OCI-LY3 (cell line): Measurements from ENCODE around the gene ZSCAN5A.

Experiments
- H2AFZ ChIP-seq: fragments of 200-600, 300-600 bp; shearing (Covaris generic); 2 replicates; pipeline ENCODE4 v1.6.0; 2014; ENCODE audit warnings: antibody characterized with exemption, low read depth, low read length
- H3K27ac ChIP-seq: fragments of 200-600, 300-600 bp; sonication (generic); 2 replicates; pipeline ENCODE4 v1.5.1; 2014; ENCODE audit warnings: mild to moderate bottlenecking, low read length, moderate library complexity, mixed read lengths
- H3K27me3 ChIP-seq: fragments of 200-600, 300-600 bp; sonication (generic); 2 replicates; pipeline ENCODE4 v1.6.1; 2014; ENCODE audit warnings: low read depth, low read length, mixed read lengths
- H3K36me3 ChIP-seq: fragments of 200-600, 300-600 bp; sonication (generic); replicated peaks from 2 replicates; pipeline ENCODE3; 2014; ENCODE audit warnings: low read depth, low read length, mixed read lengths
- H3K4me1 ChIP-seq: fragments of 300-600, 200-600 bp; sonication (generic); 2 replicates; pipeline ENCODE4 v1.6.1; 2014; ENCODE audit warnings: low read length, mixed read lengths
- H3K4me2 ChIP-seq: fragments of 200-600, 300-600 bp; sonication (generic); 2 replicates; pipeline ENCODE4 v1.6.1; 2014; ENCODE audit warnings: low read length, mixed read lengths
- H3K4me3 ChIP-seq: fragments of 300-600, 200-600 bp; sonication (generic); 2 replicates; pipeline ENCODE4 v1.5.1; 2014; ENCODE audit warnings: antibody characterized with exemption, mild to moderate bottlenecking, low read length, moderate library complexity
- H3K79me2 ChIP-seq: fragments of 300-600, 200-600 bp; shearing (Covaris generic); 2 replicates; pipeline ENCODE4 v1.6.1; 2014; ENCODE audit warnings: mild to moderate bottlenecking, low read length, mixed read lengths
- H3K9ac ChIP-seq: fragments of 300-600, 200-600 bp; shearing (Covaris generic); 2 replicates; pipeline ENCODE4 v1.6.0; 2014; ENCODE audit warnings: mild to moderate bottlenecking, low read length, moderate library complexity
- H3K9me3 ChIP-seq: fragments of 200-600, 300-600 bp; shearing (Covaris generic); 2 replicates; pipeline ENCODE4 v1.6.1; 2014; ENCODE audit warnings: low read length, mixed read lengths; ENCODE audit not compliant: insufficient read depth
- H4K20me1 ChIP-seq: fragments of 200-600, 300-600 bp; sonication (generic); 2 replicates; pipeline ENCODE4 v1.6.1; 2016; ENCODE audit warnings: low read length, mixed read lengths; ENCODE audit not compliant: insufficient read depth
- EZH2phosphoT487 ChIP-seq: fragments of 200-600 bp; shearing (Covaris generic); IDR thresholded peaks from 2 replicates; pipeline ENCODE4 v1.6.1; 2018; ENCODE audit warnings: antibody characterized with exemption, mixed run types, low read depth
- TF ChIP-seq, protein P1 (sequence below): fragments of 200-600, 300-600 bp; sonication (generic); IDR thresholded peaks from 2 replicates; pipeline ENCODE4 v1.5.1; 2014; ENCODE audit warnings: antibody characterized with exemption, low read length, low read depth

The ZSCAN5A gene

DNA sequence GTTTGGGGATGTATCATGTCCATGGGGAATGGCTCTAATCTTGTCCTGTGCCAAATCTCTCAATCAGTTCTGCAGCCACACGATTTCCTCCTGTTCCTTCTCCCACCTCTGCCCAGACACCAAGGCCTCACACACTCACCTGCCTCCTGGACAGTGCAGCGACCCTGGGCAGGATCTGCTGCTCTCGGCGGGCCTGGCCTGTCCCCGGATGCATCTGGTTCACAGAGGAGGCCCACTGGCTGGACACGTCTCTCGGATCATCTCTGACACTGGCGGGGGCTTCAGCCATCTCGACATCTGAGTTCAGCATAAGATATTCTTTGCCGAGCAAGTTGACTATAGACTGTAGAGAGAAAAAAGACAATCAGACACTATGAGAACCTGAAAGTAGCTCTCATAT lies 122.9 kb downstream of the ZSCAN5A start:
- peaks cover 5% of the 10 kb centered on the region; the same call in 1 of the 2 replicates for H3K27me3 ChIP-seq
- no peaks in the 10 kb centered on the region for H3K9me3 ChIP-seq

DNA sequence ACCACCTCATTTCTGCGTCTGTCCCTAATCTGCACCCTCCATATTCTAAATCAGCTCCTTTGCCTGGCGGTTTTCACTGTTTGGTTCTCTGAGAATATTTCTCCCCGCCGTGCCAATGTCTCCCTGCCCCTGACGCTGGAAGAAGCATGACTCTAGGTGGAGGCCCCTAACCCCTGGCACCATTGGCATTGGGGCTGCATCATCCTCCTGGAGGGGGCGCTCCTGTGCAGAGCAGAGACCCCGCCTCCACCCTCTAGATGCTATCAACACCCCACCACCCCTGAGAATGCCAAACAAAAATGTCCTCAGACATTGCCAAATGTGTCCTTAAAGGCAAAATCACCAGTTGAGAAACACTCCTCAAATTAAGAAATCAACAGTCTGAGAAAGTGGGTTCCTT lies 123.5 kb downstream of the ZSCAN5A start:
- no peak overlapping the region for H3K4me3 ChIP-seq
- no peaks in the 10 kb centered on the region for H3K9me3 ChIP-seq
- no peaks in the 10 kb centered on the region for H3K79me2 ChIP-seq
- no peaks in the 10 kb centered on the region for H4K20me1 ChIP-seq
- H3K9ac ChIP-seq = no peak overlapping the region
- TF ChIP-seq EZH2phosphoT487 = no peak
- TF ChIP-seq, protein P1, sequence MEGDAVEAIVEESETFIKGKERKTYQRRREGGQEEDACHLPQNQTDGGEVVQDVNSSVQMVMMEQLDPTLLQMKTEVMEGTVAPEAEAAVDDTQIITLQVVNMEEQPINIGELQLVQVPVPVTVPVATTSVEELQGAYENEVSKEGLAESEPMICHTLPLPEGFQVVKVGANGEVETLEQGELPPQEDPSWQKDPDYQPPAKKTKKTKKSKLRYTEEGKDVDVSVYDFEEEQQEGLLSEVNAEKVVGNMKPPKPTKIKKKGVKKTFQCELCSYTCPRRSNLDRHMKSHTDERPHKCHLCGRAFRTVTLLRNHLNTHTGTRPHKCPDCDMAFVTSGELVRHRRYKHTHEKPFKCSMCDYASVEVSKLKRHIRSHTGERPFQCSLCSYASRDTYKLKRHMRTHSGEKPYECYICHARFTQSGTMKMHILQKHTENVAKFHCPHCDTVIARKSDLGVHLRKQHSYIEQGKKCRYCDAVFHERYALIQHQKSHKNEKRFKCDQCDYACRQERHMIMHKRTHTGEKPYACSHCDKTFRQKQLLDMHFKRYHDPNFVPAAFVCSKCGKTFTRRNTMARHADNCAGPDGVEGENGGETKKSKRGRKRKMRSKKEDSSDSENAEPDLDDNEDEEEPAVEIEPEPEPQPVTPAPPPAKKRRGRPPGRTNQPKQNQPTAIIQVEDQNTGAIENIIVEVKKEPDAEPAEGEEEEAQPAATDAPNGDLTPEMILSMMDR = peak; percentile 26; the same call in 1 of the 2 replicates
- H3K36me3 ChIP-seq = no peaks in the 10 kb centered on the region
- no peak overlapping the region for H3K4me2 ChIP-seq
- H3K4me1 ChIP-seq = no peaks in the 10 kb centered on the region
- H3K27me3 ChIP-seq = peaks cover 5% of the 10 kb centered on the region; the same call in 1 of the 2 replicates
- H3K27ac ChIP-seq = no peak overlapping the region
- no peak overlapping the region for H2AFZ ChIP-seq

More for the DNA sequence above, 122.9 kb downstream of the ZSCAN5A start:
- H3K27ac ChIP-seq = no peak overlapping the region
- H3K79me2 ChIP-seq = no peaks in the 10 kb centered on the region
- H3K4me3 ChIP-seq = no peak overlapping the region
- H3K36me3 ChIP-seq = no peaks in the 10 kb centered on the region
- no peak overlapping the region for H2AFZ ChIP-seq
- no peaks in the 10 kb centered on the region for H4K20me1 ChIP-seq
- H3K9ac ChIP-seq = no peak overlapping the region
- H3K4me2 ChIP-seq = no peak overlapping the region
- TF ChIP-seq, protein P1 = no peak
- no peak for TF ChIP-seq EZH2phosphoT487
- no peaks in the 10 kb centered on the region for H3K4me1 ChIP-seq

DNA sequence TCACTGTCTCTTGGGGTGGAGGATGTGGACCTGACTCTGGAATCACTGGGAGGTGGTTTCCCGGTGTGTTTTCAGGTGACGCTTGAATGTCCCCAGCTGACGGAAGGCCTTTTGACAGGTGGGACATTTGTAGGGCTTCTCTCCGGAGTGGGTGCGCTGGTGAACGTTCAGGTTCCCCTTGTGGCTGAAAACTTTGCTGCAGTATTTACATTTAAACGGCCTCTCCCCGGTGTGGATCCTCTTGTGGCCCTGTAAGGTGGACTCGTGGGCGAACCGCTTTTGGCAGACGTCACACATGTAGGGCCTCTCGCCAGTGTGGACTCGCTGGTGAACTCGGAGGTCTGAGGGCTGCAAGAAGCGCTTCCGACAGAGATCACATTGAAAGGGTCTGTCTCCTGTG lies 124.9 kb downstream of the ZSCAN5A start:
- no peaks in the 10 kb centered on the region for H3K4me1 ChIP-seq
- no peaks in the 10 kb centered on the region for H3K36me3 ChIP-seq
- H3K79me2 ChIP-seq = no peaks in the 10 kb centered on the region
- H3K27me3 ChIP-seq = peaks cover 5% of the 10 kb centered on the region; the same call in 1 of the 2 replicates
- H3K4me2 ChIP-seq = no peak overlapping the region
- no peaks in the 10 kb centered on the region for H3K9me3 ChIP-seq
- no peaks in the 10 kb centered on the region for H4K20me1 ChIP-seq
- H3K9ac ChIP-seq = no peak overlapping the region
- H3K27ac ChIP-seq = no peak overlapping the region
- no peak overlapping the region for H3K4me3 ChIP-seq
- TF ChIP-seq, protein P1 = no peak
- TF ChIP-seq EZH2phosphoT487 = no peak
- H2AFZ ChIP-seq = no peak overlapping the region

DNA sequence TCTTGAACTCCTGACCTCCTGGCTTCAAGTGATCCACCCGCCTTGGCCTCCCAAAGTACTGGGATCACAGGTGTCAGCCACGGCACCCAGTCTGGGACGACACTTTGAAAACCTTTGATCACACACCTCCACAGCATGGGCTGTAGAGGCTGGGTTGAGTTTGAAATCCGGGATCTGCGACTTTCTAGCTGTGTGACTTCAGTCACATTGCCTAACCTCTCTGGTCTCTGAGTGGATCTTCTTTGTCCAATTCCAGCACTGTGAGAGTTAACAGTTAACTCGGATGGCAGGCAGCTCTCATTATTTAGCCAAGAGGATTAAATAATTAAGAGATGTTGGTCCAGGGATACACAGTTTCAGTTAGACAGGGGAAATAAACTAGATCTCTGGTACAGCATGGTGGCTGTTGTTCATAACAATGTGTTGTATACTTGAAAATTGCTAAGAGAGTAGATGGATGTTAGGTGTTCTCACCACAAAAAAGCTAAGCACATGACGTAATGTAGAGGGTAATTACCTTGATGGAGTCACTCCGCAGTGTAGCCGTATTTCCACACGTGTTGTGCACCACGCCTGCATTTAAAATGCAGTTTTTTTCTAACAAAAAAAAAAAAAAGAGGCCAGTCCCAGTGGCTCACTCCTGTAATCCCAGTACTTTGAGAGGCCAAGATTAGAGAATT lies 136.9 kb downstream of the ZSCAN5A start:
- Histone ChIP-seq H2AFZ (no peak overlapping the region), H3K9ac (no peak overlapping the region), H3K27ac (no peak overlapping the region), H3K9me3 (no peaks in the 10 kb centered on the region), H3K27me3 (0 out of 2 replicates have a peak, but pooled peaks cover 6% of the 10 kb centered on the region), H3K4me2 (no peak overlapping the region), H3K79me2 (no peaks in the 10 kb centered on the region), H3K36me3 (no peaks in the 10 kb centered on the region), H3K4me3 (no peak overlapping the region), H4K20me1 (no peaks in the 10 kb centered on the region), H3K4me1 (no peaks in the 10 kb centered on the region)
- TF ChIP-seq, protein P1 = no peak
- TF ChIP-seq EZH2phosphoT487 = no peak
